GM23338 (cell line): ENCODE results near the gene SCG3. TPM values are rescaled to one million over a fixed set of nuclear protein-coding genes. Genes with fewer than 3 reads are reported as not detected.

Experiments
- ATAC-seq: fragments of 200-7000 bp; cut with Tn5 transposase; 3 replicates; pipeline ENCODE4 v1.9.1; 2020
- DNase-seq: peaks from one replicate; pipeline ENCODE4 v3.0.0-alpha.2; 2015; ENCODE audit warnings: low spot score
- H2AFZ ChIP-seq: fragments of 200-600 bp; sonication (generic); 2 replicates; pipeline ENCODE4 v1.8.0; 2016; ENCODE audit warnings: antibody characterized with exemption, mild to moderate bottlenecking, moderate library complexity
- H3F3A ChIP-seq: fragments of 200-600 bp; sonication (generic); replicated peaks from 2 replicates; pipeline ENCODE4 v1.8.0; 2017; ENCODE audit warnings: antibody characterized with exemption, mixed run types, low read depth
- H3K27ac ChIP-seq: fragments of 200-600 bp; sonication (generic); 2 replicates; pipeline ENCODE4 v1.6.1; 2016; ENCODE audit warnings: low read depth
- H3K27me3 ChIP-seq: fragments of 200-600 bp; sonication (generic); 2 replicates; pipeline ENCODE4 v1.8.0; 2016; ENCODE audit warnings: mild to moderate bottlenecking, mixed run types, moderate library complexity; ENCODE audit not compliant: insufficient read depth
- H3K36me3 ChIP-seq: fragments of 200-600 bp; sonication (generic); 2 replicates; pipeline ENCODE4 v1.8.0; 2016; ENCODE audit warnings: mild to moderate bottlenecking; ENCODE audit not compliant: insufficient read depth
- H3K4me1 ChIP-seq: fragments of 200-600 bp; sonication (generic); 2 replicates; pipeline ENCODE4 v1.8.0; 2016; ENCODE audit warnings: mild to moderate bottlenecking, moderate library complexity; ENCODE audit not compliant: insufficient read depth
- H3K4me2 ChIP-seq: fragments of 200-600 bp; sonication (generic); 2 replicates; pipeline ENCODE4 v1.7.1; 2017; ENCODE audit warnings: mixed run types
- H3K4me3 ChIP-seq: fragments of 200-600 bp; sonication (generic); 2 replicates; pipeline ENCODE4 v1.6.1; 2016; ENCODE audit warnings: mixed run types
- H3K79me2 ChIP-seq: fragments of 200-600 bp; sonication (generic); replicated peaks from 2 replicates; pipeline ENCODE4 v1.8.0; 2017; ENCODE audit warnings: mild to moderate bottlenecking; ENCODE audit not compliant: insufficient read depth
- H3K9me2 ChIP-seq: fragments of 200-600 bp; sonication (generic); 2 replicates; pipeline ENCODE4 v1.8.0; 2017; ENCODE audit not compliant: insufficient read depth
- H4K20me1 ChIP-seq: fragments of 200-600 bp; sonication (generic); replicated peaks from 2 replicates; pipeline ENCODE4 v1.8.0; 2017; ENCODE audit warnings: mild to moderate bottlenecking; ENCODE audit not compliant: insufficient read depth
- H3K27ac Mint-ChIP-seq: 2 replicates; pipeline ENCODE4 v1.8.0; 2020; ENCODE audit warnings: inconsistent platforms, mild to moderate bottlenecking, moderate library complexity, mixed read lengths
- H3K27me3 Mint-ChIP-seq: 3 replicates; pipeline ENCODE4 v1.8.0; 2022; ENCODE audit warnings: low read depth, mild to moderate bottlenecking, moderate library complexity, mixed read lengths, inconsistent platforms; ENCODE audit not compliant: insufficient read depth, poor library complexity
- H3K36me3 Mint-ChIP-seq: 3 replicates; pipeline ENCODE4 v1.8.0; 2021; ENCODE audit warnings: low read depth, mild to moderate bottlenecking, inconsistent platforms, moderate library complexity, mixed read lengths
- H3K4me1 Mint-ChIP-seq: 3 replicates; pipeline ENCODE4 v1.8.0; 2020; ENCODE audit warnings: mild to moderate bottlenecking, inconsistent platforms, mixed read lengths
- H3K4me3 Mint-ChIP-seq: 3 replicates; pipeline ENCODE4 v1.8.0; 2021; ENCODE audit warnings: moderate library complexity, mild to moderate bottlenecking, inconsistent platforms, mixed read lengths
- H3K9me3 Mint-ChIP-seq: 3 replicates; pipeline ENCODE4 v1.8.0; 2020; ENCODE audit warnings: moderate library complexity, mild to moderate bottlenecking, inconsistent platforms, mixed read lengths
- CTCF ChIP-seq, 2 experiments: fragments of 200-600 bp in 1 of 2; sonication (generic) in 1 of 2; conservative IDR thresholded peaks; 2 replicates each; pipeline versions ENCODE4 v1.5.1 to v1.6.1; 2016 to 2017; ENCODE audit warnings: antibody characterized with exemption in 2 of 2, low read depth in 2 of 2, mild to moderate bottlenecking in 2 of 2, moderate library complexity in 1 of 2
- EZH2phosphoT487 ChIP-seq: fragments of 200-600 bp; sonication (generic); IDR thresholded peaks from one replicate; pipeline ENCODE4 v1.8.1; 2018; ENCODE audit warnings: antibody characterized with exemption; ENCODE audit not compliant: unreplicated experiment
- JUNB ChIP-seq: IDR thresholded peaks from one replicate; pipeline ENCODE4 v1.6.1; 2016; ENCODE audit warnings: antibody characterized with exemption; ENCODE audit not compliant: unreplicated experiment
- NANOG ChIP-seq: IDR thresholded peaks from 2 replicates; pipeline ENCODE4 v1.6.1; 2016; ENCODE audit warnings: antibody characterized with exemption, borderline replicate concordance
- STAT1 ChIP-seq: IDR thresholded peaks from one replicate; pipeline ENCODE4 v1.6.1; 2016; ENCODE audit warnings: antibody characterized with exemption; ENCODE audit not compliant: unreplicated experiment
- ZNF114 ChIP-seq: fragments of 250-450 bp; sonication (Bioruptor Pico); IDR thresholded peaks from 2 replicates; pipeline ENCODE4 v1.5.0; 2020; ENCODE audit warnings: mild to moderate bottlenecking, moderate library complexity
- ZNF331 ChIP-seq: fragments of 250-450 bp; sonication (Bioruptor Pico); IDR thresholded peaks from 2 replicates; pipeline ENCODE4 v1.5.0; 2020; ENCODE audit warnings: low read depth, mild to moderate bottlenecking, moderate library complexity
- polyA plus RNA-seq: library from polyadenylated mRNA; unstranded; fragments of >200 nt; fragmentation: Nextera tagmentation; extraction: Ambion mirVana; gene quantifications from 2 replicates; pipeline ENCODE4 v1.2.1, GENCODE V29; 2016
- total RNA-seq: library from RNA; depleted of rRNA; stranded (reverse); fragments of >200 nt; shearing (Covaris generic); gene quantifications from 2 replicates; pipeline ENCODE4 v1.2.3, GENCODE V29; 2014

Gene SCG3
- total and polyA plus RNA-seq, 2 experiments from 2014 or later: 44.2 to 99.5 TPM

- Histone ChIP-seq H3K27me3 (no peaks in the 10 kb centered on the region), H4K20me1 (no peaks in the 10 kb centered on the region), H3K27ac (no peak overlapping the region), H3K4me3 (no peak overlapping the region), H3K9me2 (no peaks in the 10 kb centered on the region), H3K79me2 (no peaks in the 10 kb centered on the region), H2AFZ (no peak overlapping the region), H3K4me2 (no peak overlapping the region), H3K4me1 (no peaks in the 10 kb centered on the region), H3K36me3 (0 out of 2 replicates have a peak, but pooled peaks cover 5% of the 10 kb centered on the region), H3F3A (no peaks in the 10 kb centered on the region)
- no peak for TF ChIP-seq CTCF (conservative IDR thresholded peaks at IDR 0.05; ENCODE audit: low read depth in 2 of 2)
- no peak for TF ChIP-seq JUNB
- TF ChIP-seq ZNF331 (CRISPR knock-in tag): no peak
- no peak for ATAC-seq
- Mint-ChIP-seq H3K27ac (no peak overlapping the region), H3K27me3 (peaks cover 2% of the 10 kb centered on the region), H3K9me3 (no peaks in the 10 kb centered on the region), H3K4me1 (no peaks in the 10 kb centered on the region), H3K4me3 (no peak overlapping the region), H3K36me3 (peaks cover 13% of the 10 kb centered on the region; the same call in 2 of the 3 replicates)
- DNase-seq: no peak
Measured at GRCh38 chr15:51709031-51709430, 27.7 kb downstream of the SCG3 start.

- Histone ChIP-seq H3K4me2 (no peak overlapping the region), H3K9me2 (no peaks in the 10 kb centered on the region), H2AFZ (no peak overlapping the region), H3K36me3 (no peaks in the 10 kb centered on the region), H3K4me1 (no peaks in the 10 kb centered on the region), H3K27me3 (no peaks in the 10 kb centered on the region), H3F3A (no peaks in the 10 kb centered on the region), H3K79me2 (no peaks in the 10 kb centered on the region), H4K20me1 (no peaks in the 10 kb centered on the region), H3K4me3 (no peak overlapping the region), H3K27ac (no peak overlapping the region)
- no peak for TF ChIP-seq EZH2phosphoT487
- TF ChIP-seq NANOG: no peak
- no peak for TF ChIP-seq STAT1
- TF ChIP-seq ZNF331 (CRISPR knock-in tag): no peak
- peaks cover 2% of the 10 kb centered on the region for H3K27me3 Mint-ChIP-seq
- no peak overlapping the region for H3K27ac Mint-ChIP-seq
- no peaks in the 10 kb centered on the region for H3K9me3 Mint-ChIP-seq
- peaks cover 7% of the 10 kb centered on the region; the same call in 2 of the 3 replicates for H3K4me1 Mint-ChIP-seq
- peaks cover 30% of the 10 kb centered on the region for H3K36me3 Mint-ChIP-seq
- DNase-seq: no peak
- H3K4me3 Mint-ChIP-seq: no peak overlapping the region
- no peak for ATAC-seq
Measured at GRCh38 chr15:51714162-51714561, 32.9 kb downstream of the SCG3 start.

- Histone ChIP-seq H3F3A (no peaks in the 10 kb centered on the region), H3K27me3 (no peaks in the 10 kb centered on the region), H3K27ac (no peak overlapping the region), H3K4me1 (no peaks in the 10 kb centered on the region), H3K9me2 (no peaks in the 10 kb centered on the region), H4K20me1 (no peaks in the 10 kb centered on the region), H3K79me2 (no peaks in the 10 kb centered on the region), H3K4me3 (no peak overlapping the region), H2AFZ (no peak overlapping the region), H3K36me3 (no peaks in the 10 kb centered on the region), H3K4me2 (no peak overlapping the region)
- peaks cover 7% of the 10 kb centered on the region; the same call in 2 of the 3 replicates for H3K4me1 Mint-ChIP-seq
- peaks cover 30% of the 10 kb centered on the region for H3K36me3 Mint-ChIP-seq
- H3K4me3 Mint-ChIP-seq: no peak overlapping the region
- peaks cover 2% of the 10 kb centered on the region for H3K27me3 Mint-ChIP-seq
- no peak overlapping the region for H3K27ac Mint-ChIP-seq
- H3K9me3 Mint-ChIP-seq: no peaks in the 10 kb centered on the region
- TF ChIP-seq ZNF114: no peak
- ATAC-seq (no peak), DNase-seq (no peak)
Measured at GRCh38 chr15:51714911-51715310, 33.6 kb downstream of the SCG3 start.
